A673 (cell line): ENCODE measurements around the gene FFAR2. TPM values are rescaled to one million over a fixed set of nuclear protein-coding genes. Genes with fewer than 3 reads are reported as not detected.

Experiments
- BruUV-seq: library from RNA; stranded (reverse); fragments of 400-500 nt; replicated peaks from 2 replicates; lab custom pipeline; 2021; lab: Mats Ljungman, UMichigan
- CTCF ChIA-PET: fragments of 300-600 bp; sonication (Branson Sonifier 250); formaldehyde crosslinking; loops from one replicate; lab custom pipeline; 2022; ENCODE audit warnings: antibody characterized with exemption; lab: Charles Lee
- POLR2A ChIA-PET: fragments of 300-600 bp; sonication (Branson Sonifier 250); formaldehyde crosslinking; loops from one replicate; lab custom pipeline; 2022; ENCODE audit warnings: antibody characterized with exemption; ENCODE audit not compliant: low non-redundant PET; lab: Charles Lee
- DNase-seq: peaks from one replicate; pipeline ENCODE4 v3.0.0-alpha.2; 2015; ENCODE audit warnings: low spot score
- H3K27ac ChIP-seq: fragments of 200-600 bp; sonication (generic); 2 replicates; pipeline ENCODE4 v1.5.1; 2016; ENCODE audit warnings: mixed run types, low read depth, mild to moderate bottlenecking, mixed read lengths, antibody characterized with exemption, low read length; ENCODE audit not compliant: poor library complexity, severe bottlenecking
- H3K27me3 ChIP-seq: fragments of 200-600 bp; sonication (generic); replicated peaks from 2 replicates; pipeline ENCODE4 v1.6.1; 2017; ENCODE audit warnings: mixed run types, low read depth, mild to moderate bottlenecking, mixed read lengths, antibody characterized with exemption, low read length; ENCODE audit not compliant: insufficient read depth, poor library complexity
- H3K36me3 ChIP-seq: fragments of 200-600 bp; sonication (generic); 2 replicates; pipeline ENCODE4 v1.6.1; 2016; ENCODE audit warnings: mixed run types, mild to moderate bottlenecking, mixed read lengths, antibody characterized with exemption, low read length; ENCODE audit not compliant: insufficient read depth, poor library complexity, severe bottlenecking
- H3K4me1 ChIP-seq: fragments of 200-600 bp; sonication (generic); 2 replicates; pipeline ENCODE4 v1.6.1; 2017; ENCODE audit warnings: mixed run types, mild to moderate bottlenecking, mixed read lengths, antibody characterized with exemption, low read length; ENCODE audit not compliant: insufficient read depth, poor library complexity, severe bottlenecking
- H3K4me3 ChIP-seq: fragments of 200-600 bp; sonication (generic); 2 replicates; pipeline ENCODE4 v1.5.1; 2016; ENCODE audit warnings: low read depth, mixed run types, mild to moderate bottlenecking, mixed read lengths, low read length; ENCODE audit not compliant: poor library complexity, severe bottlenecking
- H3K9me3 ChIP-seq: fragments of 200-600 bp; sonication (generic); 2 replicates; pipeline ENCODE4 v1.6.1; 2016; ENCODE audit warnings: mixed run types, low read depth, mild to moderate bottlenecking, mixed read lengths, antibody characterized with exemption, low read length; ENCODE audit not compliant: poor library complexity, severe bottlenecking
- EZH2 ChIP-seq: fragments of 200-600 bp; sonication (generic); IDR thresholded peaks from 2 replicates; pipeline ENCODE4 v1.6.1; 2017; ENCODE audit warnings: borderline replicate concordance, low read depth, mild to moderate bottlenecking, mixed read lengths, antibody characterized with exemption, low read length; ENCODE audit not compliant: poor library complexity, severe bottlenecking
- intact Hi-C: fragments of 100-400 bp; cut with micrococcal nuclease; formaldehyde crosslinking; loops from one replicate; pipeline ENCODE4 v1.10.0; 2022; ENCODE audit not compliant: unreplicated experiment
- total RNA-seq: library from RNA; stranded (reverse); gene quantifications from 2 replicates; pipeline ENCODE4 v1.2.3, GENCODE V29; 2021
- TF ChIP-seq, protein P1 (sequence below): fragments of 300-800, 200-600 bp; sonication (generic); conservative IDR thresholded peaks from 2 replicates; pipeline ENCODE4 v1.5.1; 2017; ENCODE audit warnings: low read depth, mild to moderate bottlenecking, antibody characterized with exemption, low read length, moderate library complexity, mixed read lengths

The FFAR2 gene
- total RNA-seq, 1 experiment from 2014 or later: not detected

DNA sequence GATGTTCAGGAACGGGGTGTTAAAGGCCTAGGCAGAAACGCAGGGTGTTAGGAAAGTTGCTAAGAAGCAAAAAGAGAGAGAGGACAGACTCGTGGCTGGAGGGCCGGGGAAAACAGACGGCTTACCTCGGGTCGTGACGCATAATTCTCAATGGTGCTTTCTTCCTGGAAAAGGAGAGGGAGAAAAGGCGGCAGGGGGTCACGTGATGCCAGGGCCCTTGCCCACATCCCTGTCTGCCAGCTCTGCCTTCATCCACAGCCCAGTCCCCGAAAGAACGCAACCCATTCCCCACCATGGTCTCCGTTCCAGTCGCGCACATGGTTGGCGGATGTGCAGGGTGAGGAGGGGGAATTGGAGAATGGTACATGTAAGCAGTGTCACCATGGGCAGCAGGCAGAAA, 40.6 kb downstream of the FFAR2 start:
- no peaks in the 10 kb centered on the region for H3K36me3 ChIP-seq
- POLR2A ChIA-PET: no interaction called here

DNA sequence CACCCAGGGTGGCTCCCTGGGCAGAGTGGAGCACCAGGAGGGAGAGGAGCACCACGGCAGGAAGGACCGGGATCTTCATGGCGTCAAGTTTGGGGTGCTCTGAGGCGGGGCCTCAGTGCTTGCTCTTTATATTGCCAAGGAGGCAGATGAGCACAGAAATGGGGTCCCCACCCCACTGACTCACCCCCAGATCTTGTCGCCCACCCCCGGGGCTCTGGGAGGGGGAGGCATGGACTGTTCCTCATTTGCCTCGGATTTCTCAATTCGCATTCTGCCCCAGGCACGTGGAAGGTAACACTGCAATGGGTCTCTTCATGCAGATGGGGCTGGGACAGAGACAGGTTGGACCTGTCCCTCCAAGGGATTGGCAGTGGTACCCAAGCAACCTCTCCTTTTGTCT, 42.3 kb downstream of the FFAR2 start, which contains the start of gene KRTDAP:
Gene KRTDAP (minus strand): TSS at position 101 of the 400 bp plus-strand sequence. CDS start 22 bp downstream, at position 79.
- Histone ChIP-seq H3K4me3 (no peak within 1 kb of the TSS), H3K4me1 (no peaks in the 10 kb centered on the region), H3K27ac (no peak within 1 kb of the TSS), H3K9me3 (no peaks in the 10 kb centered on the region), H3K36me3 (no peaks in the 10 kb centered on the region), H3K27me3 (peaks cover 58% of the 10 kb centered on the region)
- no peak for TF ChIP-seq EZH2
- DNase-seq: no peak
- CTCF ChIA-PET: no interaction called here
- intact Hi-C loops: no loop called here
- no TSS peak for BruUV-seq
- POLR2A ChIA-PET: no interaction called here

More for the DNA sequence above, 40.6 kb downstream of the FFAR2 start:
- no peak overlapping the region for H3K4me3 ChIP-seq
- TF ChIP-seq EZH2: no peak
- TF ChIP-seq, protein P1, sequence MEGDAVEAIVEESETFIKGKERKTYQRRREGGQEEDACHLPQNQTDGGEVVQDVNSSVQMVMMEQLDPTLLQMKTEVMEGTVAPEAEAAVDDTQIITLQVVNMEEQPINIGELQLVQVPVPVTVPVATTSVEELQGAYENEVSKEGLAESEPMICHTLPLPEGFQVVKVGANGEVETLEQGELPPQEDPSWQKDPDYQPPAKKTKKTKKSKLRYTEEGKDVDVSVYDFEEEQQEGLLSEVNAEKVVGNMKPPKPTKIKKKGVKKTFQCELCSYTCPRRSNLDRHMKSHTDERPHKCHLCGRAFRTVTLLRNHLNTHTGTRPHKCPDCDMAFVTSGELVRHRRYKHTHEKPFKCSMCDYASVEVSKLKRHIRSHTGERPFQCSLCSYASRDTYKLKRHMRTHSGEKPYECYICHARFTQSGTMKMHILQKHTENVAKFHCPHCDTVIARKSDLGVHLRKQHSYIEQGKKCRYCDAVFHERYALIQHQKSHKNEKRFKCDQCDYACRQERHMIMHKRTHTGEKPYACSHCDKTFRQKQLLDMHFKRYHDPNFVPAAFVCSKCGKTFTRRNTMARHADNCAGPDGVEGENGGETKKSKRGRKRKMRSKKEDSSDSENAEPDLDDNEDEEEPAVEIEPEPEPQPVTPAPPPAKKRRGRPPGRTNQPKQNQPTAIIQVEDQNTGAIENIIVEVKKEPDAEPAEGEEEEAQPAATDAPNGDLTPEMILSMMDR: no peak
- DNase-seq: no peak
- no peaks in the 10 kb centered on the region for H3K9me3 ChIP-seq
- no peak overlapping the region for H3K27ac ChIP-seq
- intact Hi-C loops: no loop called here
- CTCF ChIA-PET: no interaction called here
- BruUV-seq: no TSS peak
- no peaks in the 10 kb centered on the region for H3K4me1 ChIP-seq
- peaks cover 60% of the 10 kb centered on the region for H3K27me3 ChIP-seq

DNA sequence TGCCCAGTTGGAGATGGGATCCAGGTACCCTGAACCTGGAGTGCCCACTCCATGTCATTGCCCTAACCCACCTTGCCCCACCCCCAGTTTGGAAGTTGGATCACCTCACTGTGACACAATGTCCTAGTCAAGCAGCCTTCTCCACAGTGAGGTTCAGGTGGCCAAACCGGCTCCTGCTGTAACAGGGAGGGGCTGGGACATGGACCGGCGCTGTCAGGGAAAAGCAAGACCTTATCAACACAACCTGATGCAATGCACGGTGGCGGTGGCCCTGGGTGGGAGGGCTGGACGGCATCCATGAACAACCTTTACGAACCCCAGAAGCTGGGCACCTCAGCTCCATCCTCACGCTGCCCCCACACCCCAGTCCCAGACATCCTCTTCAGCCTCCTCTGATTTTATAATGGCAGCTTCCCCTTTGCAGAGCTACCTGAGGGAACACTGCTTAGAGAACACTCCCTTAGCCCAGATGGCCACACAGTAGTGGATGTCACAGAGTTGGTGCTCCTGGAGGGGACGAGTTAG, 43.8 kb downstream of the FFAR2 start:
- ChIA-PET CTCF (no interaction called here), POLR2A (no interaction called here)
- H3K27me3 ChIP-seq: peaks cover 47% of the 10 kb centered on the region
- intact Hi-C loops: no loop called here
- H3K4me1 ChIP-seq: no peaks in the 10 kb centered on the region
- BruUV-seq: no TSS peak
- H3K27ac ChIP-seq: no peak overlapping the region
- no peaks in the 10 kb centered on the region for H3K9me3 ChIP-seq
- no peak for TF ChIP-seq EZH2
- TF ChIP-seq, protein P1: no peak
- H3K4me3 ChIP-seq: no peak overlapping the region
- H3K36me3 ChIP-seq: no peaks in the 10 kb centered on the region
- DNase-seq: no peak

DNA sequence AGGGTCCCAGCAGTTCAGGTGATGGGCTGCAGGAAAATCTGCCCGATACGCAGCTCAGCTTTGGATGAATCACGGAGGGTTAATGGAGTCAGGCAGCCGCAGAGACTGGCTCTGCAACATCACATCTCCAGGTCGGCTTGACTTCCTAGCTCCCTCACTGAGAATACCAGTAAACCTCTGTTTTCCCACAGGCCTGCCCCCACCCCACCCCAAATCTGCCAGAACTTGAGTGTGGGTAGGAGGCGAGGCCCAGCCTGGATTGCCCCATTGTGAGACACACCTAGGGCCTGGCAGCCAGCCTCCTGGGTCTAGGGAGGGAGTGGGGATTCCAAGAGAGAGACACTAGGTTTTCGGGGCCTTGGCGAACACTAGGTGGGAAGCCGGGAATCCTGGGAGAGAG, 45.9 kb downstream of the FFAR2 start:
- POLR2A ChIA-PET: no interaction called here
- DNase-seq: no peak
- Histone ChIP-seq H3K9me3 (no peaks in the 10 kb centered on the region), H3K27me3 (peaks cover 32% of the 10 kb centered on the region), H3K27ac (no peak overlapping the region), H3K4me1 (no peaks in the 10 kb centered on the region), H3K36me3 (no peaks in the 10 kb centered on the region), H3K4me3 (no peak overlapping the region)
- CTCF ChIA-PET: interaction anchor here (0.5 kb wide), 1 partner anchor 339 kb away, joined by 3 read pairs; the partner anchor contains the start of gene FXYD5
- TF ChIP-seq EZH2: no peak
- TF ChIP-seq, protein P1: no peak
- intact Hi-C loops: no loop called here
- BruUV-seq: no TSS peak
